K562 (cell line): ENCODE measurements around the gene FOXP4. TPM values are rescaled to one million over a fixed set of nuclear protein-coding genes. Genes with fewer than 3 reads are reported as not detected.

Experiments used
- ATAC-seq: fragments of 200-7000 bp; cut with Tn5 transposase; 3 replicates; pipeline ENCODE4 v1.9.1; 2020; ENCODE audit warnings: moderate library complexity
- BruUV-seq: library from RNA; stranded (reverse); fragments of 400-500 nt; replicated peaks from 2 replicates; lab custom pipeline; 2021; lab: Mats Ljungman, UMichigan
- CTCF ChIA-PET: fragments of 300-600 bp; formaldehyde crosslinking; extraction: SDS; loops from one replicate; lab custom pipeline; 2021; ENCODE audit warnings: low intra/inter-chr PET ratio; lab: Yijun Ruan, JAX
- POLR2A ChIA-PET: fragments of 300-600, 350-650 bp; sonication (Branson Sonifier 250); formaldehyde crosslinking; extraction: SDS; loops from one replicate; lab custom pipeline; 2021; ENCODE audit warnings: antibody characterized with exemption, inconsistent platforms; lab: Yijun Ruan, JAX
- DNase-seq, 4 experiments: peaks; one replicate each; pipeline versions ENCODE4 v3.0.0 to v3.0.0-alpha.2; 2011 to 2018; ENCODE audit warnings: low spot score in 3 of 4, mixed read lengths in 3 of 4; ENCODE audit errors: extremely low read depth in 1 of 4
- FAIRE-seq: peaks from 2 replicates; lab custom pipeline; 2011; peaks lifted over from hg19 to GRCh38; lab: Jason Lieb, UNC
- H2AFZ ChIP-seq: 2 replicates; pipeline ENCODE4 v1.6.0; 2011; ENCODE audit warnings: low read depth, low read length, control low read depth, inconsistent platforms
- H3K27ac ChIP-seq: fragments of 200-600 bp; 3 replicates; pipeline ENCODE4 v1.8.0; 2011; ENCODE audit warnings: low read depth, mild to moderate bottlenecking, control low read depth, inconsistent platforms, low read length, moderate library complexity, mixed read lengths; ENCODE audit errors: extremely low read depth
- H3K27me3 ChIP-seq, 2 experiments: fragments of 300-600 bp in 1 of 2; 2 replicates in 1 of 2; 3 replicates in 1 of 2; pipeline versions ENCODE4 v1.6.0 to v1.8.0; 2011; ENCODE audit warnings: inconsistent platforms in 2 of 2, low read length in 2 of 2, mild to moderate bottlenecking in 1 of 2, mixed read lengths in 1 of 2, moderate library complexity in 1 of 2; ENCODE audit not compliant: control insufficient read depth in 2 of 2, insufficient read depth in 2 of 2
- H3K36me3 ChIP-seq: fragments of 300-600 bp; 3 replicates; pipeline ENCODE4 v1.8.0; 2011; ENCODE audit warnings: mild to moderate bottlenecking, low read length, inconsistent platforms; ENCODE audit not compliant: control insufficient read depth, insufficient read depth
- H3K4me1 ChIP-seq, 2 experiments: fragments of 200-600 bp in 1 of 2; replicated peaks in 1 of 2; 2 replicates in 1 of 2; 3 replicates in 1 of 2; pipeline versions ENCODE4 v1.5.1 to v1.8.0; 2011; ENCODE audit warnings: inconsistent platforms in 2 of 2, low read length in 2 of 2, mild to moderate bottlenecking in 1 of 2, mixed read lengths in 1 of 2, moderate library complexity in 1 of 2; ENCODE audit not compliant: control insufficient read depth in 2 of 2, insufficient read depth in 2 of 2
- H3K4me2 ChIP-seq: 2 replicates; pipeline ENCODE4 v1.6.1; 2011; ENCODE audit warnings: low read length, control low read depth, inconsistent platforms, mixed read lengths; ENCODE audit not compliant: insufficient read depth
- H3K4me3 ChIP-seq: fragments of 200-600 bp; sonication (generic), shearing (Covaris generic); 2 replicates; pipeline ENCODE4 v1.5.1; 2016; ENCODE audit warnings: control low read depth, inconsistent platforms
- H3K79me2 ChIP-seq: fragments of 200-600 bp; 3 replicates; pipeline ENCODE4 v1.8.0; 2011; ENCODE audit warnings: low read length, inconsistent platforms; ENCODE audit not compliant: control insufficient read depth, insufficient read depth
- H3K9ac ChIP-seq, 2 experiments: 2 replicates each; pipeline versions ENCODE4 v1.6.0 to v1.6.1; 2011; ENCODE audit warnings: low read depth in 2 of 2, low read length in 2 of 2, control low read depth in 1 of 2, inconsistent platforms in 1 of 2, mild to moderate bottlenecking in 1 of 2, mixed read lengths in 1 of 2; ENCODE audit not compliant: insufficient read depth in 1 of 2
- H3K9me1 ChIP-seq: one replicate; pipeline ENCODE4 v1.6.0; 2011; ENCODE audit warnings: inconsistent platforms, mild to moderate bottlenecking, low read length, moderate library complexity; ENCODE audit not compliant: control insufficient read depth, insufficient read depth
- H3K9me3 ChIP-seq: replicated peaks from 2 replicates; pipeline ENCODE4 v1.5.1; 2011; ENCODE audit warnings: low read depth, low read length, inconsistent platforms; ENCODE audit not compliant: control insufficient read depth, insufficient read depth
- H4K20me1 ChIP-seq: replicated peaks from 2 replicates; pipeline ENCODE4 v1.6.1; 2011; ENCODE audit warnings: low read length, inconsistent platforms, mixed read lengths; ENCODE audit not compliant: control insufficient read depth, insufficient read depth
- CBFA2T3 ChIP-seq: fragments of 450-650 bp; IDR thresholded peaks from 2 replicates; pipeline ENCODE4 v1.6.1; 2017
- ETV6 ChIP-seq, 3 experiments: fragments of 150-350 bp in 1 of 3; sonication (generic) in 1 of 3; formaldehyde crosslinking in 1 of 3; IDR thresholded peaks; 2 replicates each; pipeline versions ENCODE4 v1.6.1 to v1.8.0; 2014 to 2022; ENCODE audit warnings: borderline replicate concordance in 2 of 3, low read depth in 2 of 3, antibody characterized with exemption in 1 of 3, low read length in 1 of 3, mild to moderate bottlenecking in 1 of 3, missing genetic modification reagents in 1 of 3
- KDM5B ChIP-seq: fragments of 200-600 bp; sonication (generic); IDR thresholded peaks from 2 replicates; pipeline ENCODE4 v1.6.1; 2012; ENCODE audit warnings: low read depth, mild to moderate bottlenecking, moderate library complexity, low read length, control low read depth, inconsistent platforms; ENCODE audit not compliant: insufficient replicate concordance
- WGBS: fragments of 100-300 bp; shearing (Covaris generic); methylation state at CpG from one replicate; pipeline ENCODE4 v1.1.6; 2016; ENCODE audit warnings: low coverage, mixed read lengths; ENCODE audit not compliant: insufficient coverage; ENCODE audit errors: missing lambda C conversion rate; 5-methylcytosine and 5-hydroxymethylcytosine counted together
- in situ Hi-C: fragments of 300-500 bp; cut with MboI; formaldehyde crosslinking; loops from 4 replicates; pipeline ENCODE4 v1.15.0; 2018; ENCODE audit warnings: inconsistent platforms, mixed read lengths
- intact Hi-C: fragments of 100-400 bp; cut with micrococcal nuclease; formaldehyde crosslinking; loops from 2 replicates; pipeline ENCODE4 v1.14.2; 2022
- polyA plus RNA-seq, 8 experiments: library from polyadenylated mRNA; depleted of rRNA in 4 of 8; stranded (reverse) in 5 of 8; unstranded in 3 of 8; fragments of >200 nt; fragmentation: Nextera tagmentation in 2 of 8; fragmentation: Illumina TruSeq in 1 of 8; extraction: Ambion mirVana in 2 of 8; extraction: Trizol in 1 of 8; gene quantifications; 2 replicates each; pipeline versions ENCODE4 v1.2.1 to v1.2.3, GENCODE V29; 2011 to 2014; ENCODE audit warnings: inconsistent platforms in 1 of 8, missing spikeins in 1 of 8
- total RNA-seq, 7 experiments: library from RNA; depleted of rRNA in 6 of 7; stranded (reverse); fragments of >200 nt in 6 of 7; fragmentation: Illumina TruSeq in 2 of 7; extraction: Trizol in 2 of 7; gene quantifications; 2 replicates each; pipeline versions ENCODE4 v1.2.1 to v1.2.3, GENCODE V29; 2011 to 2021; ENCODE audit warnings: low replicate concordance in 1 of 7
- TF ChIP-seq, protein P1 (sequence below): fragments of 450-650 bp; formaldehyde crosslinking; conservative IDR thresholded peaks from 2 replicates; pipeline ENCODE4 v1.4.0; 2022; ENCODE audit warnings: mild to moderate bottlenecking, missing genetic modification characterization

Gene FOXP4
- total and polyA plus RNA-seq, 9 of the 15 experiments (the other 6 are each of a cell fraction or from before 2014, with no cell fraction given), result 0.11 to 29.4 (median 2.3) TPM

DNA sequence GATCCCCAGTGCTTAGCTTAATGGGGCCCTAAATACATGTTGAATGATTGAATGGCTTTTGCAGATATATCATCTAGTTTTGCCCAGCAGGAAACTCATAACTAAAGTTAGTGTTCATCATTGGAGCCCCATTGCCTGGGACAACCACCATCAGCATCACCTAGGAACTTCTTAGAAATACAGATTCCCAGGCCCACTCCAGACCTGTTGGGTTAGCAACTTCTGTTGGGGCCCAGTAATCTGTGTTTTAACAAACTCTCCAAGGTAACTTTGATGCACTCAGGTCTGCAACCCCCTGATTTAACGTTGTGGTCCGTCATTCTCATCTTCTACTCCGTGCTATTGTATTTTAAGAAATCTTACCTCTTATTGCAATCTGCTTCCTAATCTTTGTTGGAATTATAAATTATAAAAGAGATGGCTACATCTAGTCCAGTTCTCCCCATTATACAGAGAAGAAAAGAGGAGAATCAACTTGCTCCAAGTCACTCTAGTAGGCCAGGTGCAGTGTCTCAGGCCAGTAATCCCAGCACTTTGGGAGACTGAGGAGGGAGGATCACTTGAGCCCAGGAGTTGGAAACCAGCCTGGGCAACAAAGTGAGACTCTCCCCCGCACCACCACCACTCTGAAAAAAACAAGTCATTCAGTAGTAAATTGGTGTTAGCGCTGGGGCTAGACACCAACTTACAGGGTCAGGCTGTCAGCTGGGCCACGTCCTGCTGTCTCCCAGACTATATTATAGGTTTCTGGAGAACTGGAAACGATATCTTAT is 13.7 kb downstream of the FOXP4 start:
- Histone ChIP-seq H3K4me2 (no peak overlapping the region), H3K9ac (no peak overlapping the region), H3K27ac (no peak overlapping the region), H3K9me3 (no peaks in the 10 kb centered on the region), H3K9me1 (no peaks in the 10 kb centered on the region), H3K4me3 (no peak overlapping the region), H3K4me1 (peaks cover 0 to 9% of the 10 kb centered on the region in 2 experiments; a peak in 3 of 5 replicates), H3K79me2 (no peaks in the 10 kb centered on the region), H4K20me1 (peaks cover 4% of the 10 kb centered on the region; the same call in 1 of the 2 replicates), H2AFZ (no peak overlapping the region), H3K27me3 (no peaks in the 10 kb centered on the region), H3K36me3 (no peaks in the 10 kb centered on the region)
- BruUV-seq, result no TSS peak
- DNase-seq (no peak), FAIRE-seq (no peak), ATAC-seq (no peak)
- CTCF ChIA-PET, result no interaction called here
- no peak for TF ChIP-seq KDM5B
- TF ChIP-seq ETV6 (IDR thresholded peaks at IDR 0.05; ENCODE audit: borderline replicate concordance in 1 of 2, low read depth in 2 of 2, low read length in 1 of 2), result no peak
- TF ChIP-seq ETV6 (CRISPR knock-in tag; IDR thresholded peaks at IDR 0.05; ENCODE audit: borderline replicate concordance), result no peak
- TF ChIP-seq CBFA2T3, result peak; percentile 72
- TF ChIP-seq, protein P1, sequence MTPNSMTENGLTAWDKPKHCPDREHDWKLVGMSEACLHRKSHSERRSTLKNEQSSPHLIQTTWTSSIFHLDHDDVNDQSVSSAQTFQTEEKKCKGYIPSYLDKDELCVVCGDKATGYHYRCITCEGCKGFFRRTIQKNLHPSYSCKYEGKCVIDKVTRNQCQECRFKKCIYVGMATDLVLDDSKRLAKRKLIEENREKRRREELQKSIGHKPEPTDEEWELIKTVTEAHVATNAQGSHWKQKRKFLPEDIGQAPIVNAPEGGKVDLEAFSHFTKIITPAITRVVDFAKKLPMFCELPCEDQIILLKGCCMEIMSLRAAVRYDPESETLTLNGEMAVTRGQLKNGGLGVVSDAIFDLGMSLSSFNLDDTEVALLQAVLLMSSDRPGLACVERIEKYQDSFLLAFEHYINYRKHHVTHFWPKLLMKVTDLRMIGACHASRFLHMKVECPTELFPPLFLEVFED, result no peak
- 69% methylated on average over 7 of the region's 7 CpGs for WGBS
- in situ Hi-C loops, result no loop called here
- intact Hi-C loops, result no loop called here
- POLR2A ChIA-PET, result interaction anchor here (0.9 kb wide), 1 partner anchor 23 kb away, joined by 4 read pairs; no protein-coding TSS in a partner anchor
